Heart right ventricle (tissue), 16 donors: ENCODE data around the gene BHLHE41. TPM values are rescaled to one million over a fixed set of nuclear protein-coding genes. Genes with fewer than 3 reads are reported as not detected.
A peak's percentile ranks its signal among the peaks of the same experiment; 100 is the strongest.

ENCODE experiments used
- ATAC-seq, 8 donors: fragments of 200-7000 bp; cut with Tn5 transposase; one replicate each; pipeline ENCODE4 v1.9.1; 2020; ENCODE audit warnings: mild to moderate bottlenecking in 8 of 8, moderate library complexity in 8 of 8, moderate number of reproducible peaks in 1 of 8
- DNase-seq, 2 donors: peaks; one replicate each; pipeline ENCODE4 v3.0.0-alpha.2; 2020
- H3K27ac ChIP-seq, 10 donors: fragments of 200-600 bp; sonication (generic) in 2 of 10; one replicate each; pipeline versions ENCODE4 v1.5.0 to v1.8.0; 2020 to 2022; ENCODE audit warnings: mild to moderate bottlenecking in 3 of 10
- H3K27me3 ChIP-seq, 7 donors: fragments of 200-600 bp; one replicate each; pipeline ENCODE4 v1.8.0; 2021 to 2022; ENCODE audit warnings: mild to moderate bottlenecking in 2 of 7
- H3K36me3 ChIP-seq, 9 donors: fragments of 200-600 bp; sonication (generic) in 1 of 9; one replicate each; pipeline versions ENCODE4 v1.5.0 to v1.8.0; 2020 to 2022; ENCODE audit warnings: mild to moderate bottlenecking in 2 of 9
- H3K4me1 ChIP-seq, 9 donors: fragments of 200-600 bp; sonication (generic) in 1 of 9; one replicate each; pipeline versions ENCODE4 v1.5.0 to v1.8.0; 2020 to 2022; ENCODE audit warnings: mild to moderate bottlenecking in 4 of 9
- H3K4me3 ChIP-seq, 10 donors: fragments of 200-600 bp; sonication (generic) in 2 of 10; one replicate each; pipeline versions ENCODE4 v1.5.0 to v1.8.0; 2020 to 2022; ENCODE audit warnings: mild to moderate bottlenecking in 7 of 10, moderate library complexity in 2 of 10
- H3K9me3 ChIP-seq, 11 donors: fragments of 200-600 bp in 10 of 11; sonication (generic) in 2 of 11; one replicate each; pipeline versions ENCODE4 v1.5.0 to v1.8.0; 2013 to 2022; ENCODE audit warnings: mild to moderate bottlenecking in 2 of 11, control low read depth in 1 of 11, moderate library complexity in 1 of 11
- WGBS, 2 donors: extraction: QIAGEN DNeasy Blood & Tissue Kit; methylation state at CpG; one replicate each; pipeline ENCODE4 v1.1.7; 2013; ENCODE audit warnings: inconsistent platforms in 1 of 2; 5-methylcytosine and 5-hydroxymethylcytosine counted together
- intact Hi-C, 10 donors: fragments of 100-400 bp; cut with DNase I; formaldehyde crosslinking; loops; one replicate each; pipeline versions ENCODE4 v1.11.1 to v1.14.2; 2022
- polyA plus RNA-seq, 2 donors: library from polyadenylated mRNA; stranded (reverse); fragments of 200-250 nt; gene quantifications; one replicate each; pipeline ENCODE4 v1.2.3, GENCODE V29; 2013
- total RNA-seq, 10 donors: library from RNA; stranded (reverse); fragmentation: NEBNext Ultra II Directional in 3 of 10; extraction: Animal tissue kit (Norgen Biotek cat#: 25700) in 3 of 10; gene quantifications; one replicate each; pipeline versions ENCODE4 v1.2.1 to v1.2.4, GENCODE V29; 2021 to 2023
- TF ChIP-seq, protein P1 (sequence below), 9 donors: fragments of 200-600 bp; sonication (generic) in 2 of 9; IDR thresholded peaks; one replicate each; pipeline versions ENCODE4 v1.5.0 to v1.8.0; 2021 to 2022; ENCODE audit warnings: antibody characterized with exemption in 9 of 9, mild to moderate bottlenecking in 5 of 9, moderate library complexity in 1 of 9
- donor health status: Arrhythmogenic right ventricular cardiomyopathy.
- donor health status: ischemic (EF 13 %, LVEDD 7.1; RV severe dilation, severe dysfunction).
- donor health status: healthy with polysubstance abuse.
- donor health status: DM: no; HTN: yes; CAD: no.
- donor health status: DM: no; HTN: no; CAD: no.
- donor health status: ischemic (EF 25% LVEDD 6.9; RV normal size, moderate dysfunction).
- donor health status: ischemic (EF 25% LVEDD 5.7; RV mildly dilated, moderate dysfunction).
- donor health status: healthy.
- donor health status: DM: yes; HTN: yes; CAD: no.
- donor health status: Ischemic cardiomyopathy.
- donor health status: ischemic (EF 35%, LVEDD 5.7; RV mildly dilated, moderate dysfunction).
- donor health status: nonischemic (EF 11% LVEDD 7.7; RV severe dilation, severe dysfunction).
- donor health status: DM: yes; HTN: yes; CAD: no.
- donor health status: PGD.
- donor health status: ischemic (EF 29% LVEDD 5.4; RV normal size, mild dysfunction).
- donor health status: nonischemic (EF 23%, LVEDD 6.1; RV moderate dilation, normal function).

BHLHE41 gene
- total and polyA plus RNA-seq, 12 donors = 5.7 to 80.1 (median 39.8) TPM

DNA sequence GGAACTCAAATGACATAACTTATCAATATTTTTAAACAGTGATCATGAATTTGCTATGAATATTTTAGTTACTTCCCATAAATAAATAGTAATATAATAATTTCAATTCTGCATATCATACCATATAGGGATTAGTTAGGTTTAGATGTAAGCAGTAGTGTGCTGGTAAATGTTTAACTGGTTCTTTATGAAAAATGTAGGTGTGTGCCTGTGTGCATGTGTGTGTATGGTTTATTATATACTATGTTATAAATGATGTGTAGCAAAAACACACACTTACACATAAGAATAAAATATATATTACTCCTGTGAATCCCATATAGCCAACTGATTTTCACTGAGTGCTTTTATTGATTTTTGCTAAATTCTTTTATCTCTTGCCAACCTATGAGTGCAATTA, 14.0 kb upstream of the BHLHE41 start:
- Histone ChIP-seq H3K27ac (no peak overlapping the region), H3K9me3 (no peaks in the 10 kb centered on the region), H3K4me1 (peaks cover 0 to 9% (median 0%) of the 10 kb centered on the region in 9 donors), H3K36me3 (no peaks in the 10 kb centered on the region), H3K27me3 (no peaks in the 10 kb centered on the region), H3K4me3 (no peak overlapping the region)
- intact Hi-C loops = no loop called here
- no peak for ATAC-seq
- TF ChIP-seq, protein P1, sequence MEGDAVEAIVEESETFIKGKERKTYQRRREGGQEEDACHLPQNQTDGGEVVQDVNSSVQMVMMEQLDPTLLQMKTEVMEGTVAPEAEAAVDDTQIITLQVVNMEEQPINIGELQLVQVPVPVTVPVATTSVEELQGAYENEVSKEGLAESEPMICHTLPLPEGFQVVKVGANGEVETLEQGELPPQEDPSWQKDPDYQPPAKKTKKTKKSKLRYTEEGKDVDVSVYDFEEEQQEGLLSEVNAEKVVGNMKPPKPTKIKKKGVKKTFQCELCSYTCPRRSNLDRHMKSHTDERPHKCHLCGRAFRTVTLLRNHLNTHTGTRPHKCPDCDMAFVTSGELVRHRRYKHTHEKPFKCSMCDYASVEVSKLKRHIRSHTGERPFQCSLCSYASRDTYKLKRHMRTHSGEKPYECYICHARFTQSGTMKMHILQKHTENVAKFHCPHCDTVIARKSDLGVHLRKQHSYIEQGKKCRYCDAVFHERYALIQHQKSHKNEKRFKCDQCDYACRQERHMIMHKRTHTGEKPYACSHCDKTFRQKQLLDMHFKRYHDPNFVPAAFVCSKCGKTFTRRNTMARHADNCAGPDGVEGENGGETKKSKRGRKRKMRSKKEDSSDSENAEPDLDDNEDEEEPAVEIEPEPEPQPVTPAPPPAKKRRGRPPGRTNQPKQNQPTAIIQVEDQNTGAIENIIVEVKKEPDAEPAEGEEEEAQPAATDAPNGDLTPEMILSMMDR (IDR thresholded peaks at IDR 0.05) = no peak
- DNase-seq = no peak

DNA sequence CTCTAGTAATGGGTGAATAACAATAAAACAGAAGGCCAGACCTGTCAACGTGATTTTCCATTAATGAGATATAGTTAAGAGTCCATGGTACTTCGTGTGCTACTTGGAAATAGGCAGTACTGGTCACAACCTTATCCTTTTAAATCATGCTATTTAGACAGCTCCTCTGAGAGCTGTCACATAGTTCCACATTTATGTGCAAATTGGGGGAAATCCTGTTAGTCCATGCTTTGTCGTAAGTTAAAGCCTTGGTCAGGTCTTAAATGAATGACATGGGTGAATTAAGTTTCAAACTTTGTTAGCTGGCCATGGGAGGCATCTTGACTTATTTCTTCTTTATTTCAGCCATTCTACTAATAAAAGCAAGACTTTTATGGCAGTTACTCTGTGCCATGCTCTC, 11.9 kb upstream of the BHLHE41 start:
- no peak overlapping the region for H3K4me3 ChIP-seq
- TF ChIP-seq, protein P1 (IDR thresholded peaks at IDR 0.05) = no peak
- H3K27me3 ChIP-seq = peaks cover 0 to 7% (median 0%) of the 10 kb centered on the region in 7 donors
- H3K9me3 ChIP-seq = no peaks in the 10 kb centered on the region
- intact Hi-C loops = no loop called here
- H3K27ac ChIP-seq = no peak overlapping the region
- peaks cover 0 to 9% (median 0%) of the 10 kb centered on the region in 9 donors for H3K4me1 ChIP-seq
- H3K36me3 ChIP-seq = no peaks in the 10 kb centered on the region
- WGBS, 2 donors = 84 to 89% methylated on average over 3 of the region's 3 CpGs
- DNase-seq = no peak
- ATAC-seq = no peak

DNA sequence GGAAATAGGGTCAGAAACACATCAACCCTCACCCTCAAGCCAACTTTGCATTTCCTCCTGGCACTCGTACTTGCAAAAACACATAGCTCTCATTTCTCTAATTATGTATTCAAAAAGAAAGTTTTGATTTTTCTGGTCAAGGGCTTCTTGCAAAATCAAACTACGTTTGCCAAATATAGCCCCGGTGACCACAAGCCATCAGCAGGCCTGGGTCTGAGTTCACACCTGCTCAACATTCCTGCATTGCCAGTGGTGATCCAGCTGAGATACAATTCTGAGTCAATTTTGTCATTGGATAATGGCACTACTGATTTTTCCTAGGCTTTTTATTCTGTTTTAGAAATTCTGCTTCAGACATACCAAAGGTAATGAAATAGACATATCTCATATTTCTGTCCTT, 10.7 kb upstream of the BHLHE41 start:
- Histone ChIP-seq H3K27me3 (peaks cover 0 to 8% (median 0%) of the 10 kb centered on the region in 7 donors), H3K4me3 (no peak overlapping the region), H3K9me3 (no peaks in the 10 kb centered on the region), H3K4me1 (peaks cover 0 to 9% (median 0%) of the 10 kb centered on the region in 9 donors), H3K36me3 (no peaks in the 10 kb centered on the region), H3K27ac (no peak overlapping the region)
- ATAC-seq (no peak), DNase-seq (no peak)
- WGBS, 2 donors = 75% methylated on average over 3 of the region's 3 CpGs
- TF ChIP-seq, protein P1 (IDR thresholded peaks at IDR 0.05) = no peak
- intact Hi-C loops = loop anchor here in 1 of 10 donors (1.0 kb wide), 1 partner anchor 8 kb away; no protein-coding TSS in a partner anchor

DNA sequence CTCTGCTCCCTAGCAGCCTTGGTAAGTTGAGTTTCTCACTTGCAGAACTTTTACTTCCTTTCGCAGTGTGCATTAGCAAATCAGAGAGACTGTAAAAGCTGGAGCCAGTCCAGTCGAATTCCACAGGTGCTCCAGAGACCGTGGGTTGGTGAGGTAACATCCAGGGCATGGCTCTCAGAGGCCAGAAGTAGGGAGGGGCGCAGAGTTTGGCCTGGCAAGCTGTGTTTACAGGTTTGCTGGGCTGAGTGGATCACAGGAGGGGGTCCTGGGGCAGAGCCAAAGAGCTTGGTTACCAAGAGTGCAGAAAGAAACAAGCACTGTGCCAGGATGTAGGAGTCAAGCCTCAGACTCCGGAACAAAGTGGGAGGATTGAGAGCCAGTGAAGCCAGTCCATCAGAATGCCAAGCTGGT, 10.2 kb upstream of the BHLHE41 start:
- Histone ChIP-seq H3K4me3 (no peak overlapping the region), H3K27me3 (peaks cover 0 to 8% (median 0%) of the 10 kb centered on the region in 7 donors), H3K36me3 (no peaks in the 10 kb centered on the region), H3K27ac (no peak overlapping the region), H3K9me3 (no peaks in the 10 kb centered on the region), H3K4me1 (peaks cover 0 to 9% (median 0%) of the 10 kb centered on the region in 9 donors)
- ATAC-seq = peak in 4 of 8 donors; percentile 16 to 47 (median 38)
- TF ChIP-seq, protein P1 (IDR thresholded peaks at IDR 0.05) = no peak
- intact Hi-C loops = loop anchor here in 1 of 10 donors (1.0 kb wide), 1 partner anchor 8 kb away; no protein-coding TSS in a partner anchor
- WGBS, 2 donors = 44 to 48% methylated on average over 5 of the region's 5 CpGs
- no peak for DNase-seq
